ENCODE data around the gene PPP2R1B. TPM values are rescaled to one million over a fixed set of nuclear protein-coding genes. Genes with fewer than 3 reads are reported as not detected.

Gene PPP2R1B
- total RNA-seq, 1 donor from 2014 or later = 33.8 TPM

GRCh38 chr11:111759376-111759775 is 6.8 kb downstream of the PPP2R1B start:
- no peaks in the 10 kb centered on the region for H3K9me3 Mint-ChIP-seq
- H3K4me1 Mint-ChIP-seq = peaks cover 4% of the 10 kb centered on the region
- no peak overlapping the region for H3K27ac Mint-ChIP-seq
- H3K27me3 Mint-ChIP-seq (ENCODE audit: low read depth) = no peaks in the 10 kb centered on the region
- no peak for DNase-seq (ENCODE audit: low spot score in 2 of 2, unreplicated experiment in 2 of 2)
- H3K4me3 Mint-ChIP-seq = no peak overlapping the region
- H3K36me3 Mint-ChIP-seq = peaks cover 50% of the 10 kb centered on the region
- TF ChIP-seq, protein P1, sequence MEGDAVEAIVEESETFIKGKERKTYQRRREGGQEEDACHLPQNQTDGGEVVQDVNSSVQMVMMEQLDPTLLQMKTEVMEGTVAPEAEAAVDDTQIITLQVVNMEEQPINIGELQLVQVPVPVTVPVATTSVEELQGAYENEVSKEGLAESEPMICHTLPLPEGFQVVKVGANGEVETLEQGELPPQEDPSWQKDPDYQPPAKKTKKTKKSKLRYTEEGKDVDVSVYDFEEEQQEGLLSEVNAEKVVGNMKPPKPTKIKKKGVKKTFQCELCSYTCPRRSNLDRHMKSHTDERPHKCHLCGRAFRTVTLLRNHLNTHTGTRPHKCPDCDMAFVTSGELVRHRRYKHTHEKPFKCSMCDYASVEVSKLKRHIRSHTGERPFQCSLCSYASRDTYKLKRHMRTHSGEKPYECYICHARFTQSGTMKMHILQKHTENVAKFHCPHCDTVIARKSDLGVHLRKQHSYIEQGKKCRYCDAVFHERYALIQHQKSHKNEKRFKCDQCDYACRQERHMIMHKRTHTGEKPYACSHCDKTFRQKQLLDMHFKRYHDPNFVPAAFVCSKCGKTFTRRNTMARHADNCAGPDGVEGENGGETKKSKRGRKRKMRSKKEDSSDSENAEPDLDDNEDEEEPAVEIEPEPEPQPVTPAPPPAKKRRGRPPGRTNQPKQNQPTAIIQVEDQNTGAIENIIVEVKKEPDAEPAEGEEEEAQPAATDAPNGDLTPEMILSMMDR (IDR thresholded peaks at IDR 0.05; ENCODE audit: unreplicated experiment) = no peak

- H3K9me3 Mint-ChIP-seq = no peaks in the 10 kb centered on the region
- TF ChIP-seq, protein P1 (IDR thresholded peaks at IDR 0.05; ENCODE audit: unreplicated experiment) = no peak
- peaks cover 43% of the 10 kb centered on the region for H3K36me3 Mint-ChIP-seq
- H3K4me3 Mint-ChIP-seq = no peak overlapping the region
- no peaks in the 10 kb centered on the region for H3K27me3 Mint-ChIP-seq (ENCODE audit: low read depth)
- DNase-seq (ENCODE audit: low spot score in 2 of 2, unreplicated experiment in 2 of 2) = no peak
- H3K4me1 Mint-ChIP-seq = no peaks in the 10 kb centered on the region
- H3K27ac Mint-ChIP-seq = no peak overlapping the region
Measured at GRCh38 chr11:111756097-111756496, 10.1 kb downstream of the PPP2R1B start.

- no peak for DNase-seq (ENCODE audit: low spot score in 2 of 2, unreplicated experiment in 2 of 2)
- TF ChIP-seq, protein P1 (IDR thresholded peaks at IDR 0.05; ENCODE audit: unreplicated experiment) = no peak
- no peaks in the 10 kb centered on the region for H3K4me1 Mint-ChIP-seq
- H3K4me3 Mint-ChIP-seq = no peak overlapping the region
- H3K9me3 Mint-ChIP-seq = no peaks in the 10 kb centered on the region
- H3K27me3 Mint-ChIP-seq (ENCODE audit: low read depth) = no peaks in the 10 kb centered on the region
- no peak overlapping the region for H3K27ac Mint-ChIP-seq
- H3K36me3 Mint-ChIP-seq = peaks cover 46% of the 10 kb centered on the region
Measured at GRCh38 chr11:111749646-111750045, 16.5 kb downstream of the PPP2R1B start.

DNA sequence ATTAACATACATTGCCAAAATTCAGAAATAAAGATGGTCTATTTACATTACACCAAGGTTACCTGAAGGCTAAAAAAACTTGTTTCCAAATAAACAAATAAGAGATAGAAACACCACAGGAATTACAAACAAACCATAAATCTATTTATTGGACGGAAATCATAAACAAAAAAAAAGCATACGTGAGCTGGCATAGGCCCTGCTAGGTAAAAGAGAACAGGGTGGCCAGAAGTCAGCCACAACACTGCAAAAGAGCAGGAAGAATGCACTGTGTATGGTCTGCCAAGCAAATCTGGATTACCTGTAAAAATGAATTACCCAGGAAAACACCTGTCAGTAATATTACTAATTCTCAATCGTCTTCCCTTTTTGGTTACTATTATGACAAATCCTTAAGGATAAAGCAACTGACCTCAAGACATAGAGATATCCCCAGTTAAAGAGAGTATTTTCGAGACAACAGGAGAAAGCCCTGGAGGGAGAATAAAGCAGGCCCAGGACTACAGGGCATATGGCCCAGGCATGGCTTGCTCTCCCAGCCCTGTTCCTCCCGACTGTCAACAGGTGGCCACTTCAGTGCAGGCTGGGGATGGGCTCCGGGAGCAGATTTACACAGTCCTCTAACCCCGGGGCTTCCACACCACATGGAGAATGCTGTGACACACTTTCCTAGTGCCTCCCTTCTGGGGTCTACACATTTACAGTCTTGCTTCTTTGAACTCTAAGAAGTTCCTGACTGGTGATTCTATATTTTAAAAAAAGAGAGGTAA is 18.0 kb downstream of the PPP2R1B start:
- Mint-ChIP-seq H3K9me3 (no peaks in the 10 kb centered on the region), H3K4me1 (no peaks in the 10 kb centered on the region), H3K36me3 (peaks cover 44% of the 10 kb centered on the region), H3K4me3 (no peak overlapping the region), H3K27me3 (ENCODE audit: low read depth) (no peaks in the 10 kb centered on the region), H3K27ac (no peak overlapping the region)
- TF ChIP-seq, protein P1 (IDR thresholded peaks at IDR 0.05; ENCODE audit: unreplicated experiment) = no peak
- no peak for DNase-seq (ENCODE audit: low spot score in 2 of 2, unreplicated experiment in 2 of 2)

DNA sequence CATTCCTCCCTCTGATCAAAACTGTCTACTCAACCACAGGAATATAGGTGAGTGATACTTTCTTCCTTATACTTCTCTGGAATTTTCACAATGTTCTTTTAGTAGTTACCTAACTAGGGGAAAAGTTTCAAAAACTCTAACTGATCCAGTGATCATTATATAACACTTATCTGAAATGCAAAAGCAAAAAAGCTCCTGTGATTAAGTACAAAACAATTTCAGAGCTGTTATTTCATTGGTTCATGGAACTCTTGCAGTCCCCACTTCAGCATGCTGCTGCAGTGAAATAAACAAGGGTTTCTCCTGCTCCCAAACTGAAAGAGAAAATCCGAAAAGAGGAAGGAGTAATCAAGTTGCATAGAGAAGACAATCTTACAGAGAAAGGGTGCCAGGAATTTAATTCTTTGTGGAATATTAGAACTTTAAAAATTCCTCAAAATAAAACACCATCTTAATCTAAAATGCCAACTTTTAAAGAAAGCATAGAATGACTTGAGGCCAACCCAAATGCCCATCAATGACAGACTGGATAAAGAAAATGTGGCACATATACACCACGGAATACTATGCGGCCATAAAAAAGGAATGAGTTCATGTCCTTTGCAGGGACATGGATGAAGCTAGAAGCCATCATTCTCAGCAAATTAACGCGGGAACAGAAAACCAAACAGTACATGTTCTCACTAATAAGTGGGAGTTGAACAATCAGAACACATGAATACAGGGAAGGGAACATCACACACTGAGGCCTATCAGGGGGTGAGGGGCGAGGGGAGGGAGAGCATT is 20.3 kb downstream of the PPP2R1B start:
- TF ChIP-seq, protein P1 (IDR thresholded peaks at IDR 0.05; ENCODE audit: unreplicated experiment) = no peak
- H3K9me3 Mint-ChIP-seq = no peaks in the 10 kb centered on the region
- no peaks in the 10 kb centered on the region for H3K4me1 Mint-ChIP-seq
- peaks cover 46% of the 10 kb centered on the region for H3K36me3 Mint-ChIP-seq
- DNase-seq (ENCODE audit: low spot score in 2 of 2, unreplicated experiment in 2 of 2) = no peak
- H3K27ac Mint-ChIP-seq = no peak overlapping the region
- H3K4me3 Mint-ChIP-seq = no peak overlapping the region
- H3K27me3 Mint-ChIP-seq (ENCODE audit: low read depth) = no peaks in the 10 kb centered on the region

All from mesothelial cell of epicardium (in vitro differentiated cells).